A549 (cell line): ENCODE data around the gene POP4. TPM values are rescaled to one million over a fixed set of nuclear protein-coding genes. Genes with fewer than 3 reads are reported as not detected.

Source experiments
- ATAC-seq, 2 experiments: fragments of 200-7000 bp in 1 of 2; fragments of >200 bp in 1 of 2; cut with Nextera tagmentation in 1 of 2; cut with Tn5 transposase in 1 of 2; 3 replicates each; pipeline versions ENCODE4 v1.8.0 to v1.9.1; 2018 to 2020; ENCODE audit warnings: mild to moderate bottlenecking in 1 of 2, moderate library complexity in 1 of 2
- CTCF ChIA-PET: fragments of 300-600 bp; sonication (Branson Sonifier 250); formaldehyde crosslinking; extraction: SDS; loops from one replicate; lab custom pipeline; 2021; ENCODE audit warnings: antibody characterized with exemption, inconsistent platforms; lab: Yijun Ruan, JAX
- POLR2A ChIA-PET: fragments of 350-600 bp; formaldehyde crosslinking; extraction: SDS; loops from one replicate; lab custom pipeline; 2021; ENCODE audit warnings: antibody characterized with exemption, inconsistent platforms; lab: Yijun Ruan, JAX
- DNase-seq, 2 experiments: peaks; one replicate each; pipeline versions ENCODE4 v3.0.0 to v3.0.0-alpha.2; 2011 to 2016; ENCODE audit warnings: low read depth in 1 of 2, low spot score in 1 of 2
- FAIRE-seq: peaks from 2 replicates; lab custom pipeline; 2011; peaks lifted over from hg19 to GRCh38; lab: Jason Lieb, UNC
- H3K27ac ChIP-seq, 2 experiments: fragments of >200 bp; sonication (Bioruptor Twin); formaldehyde crosslinking; 3 replicates each; pipeline ENCODE4 v1.5.1; 2016 to 2017
- H3K4me1 ChIP-seq: fragments of >200 bp; sonication (Bioruptor Twin); formaldehyde crosslinking; 3 replicates; pipeline ENCODE4 v1.6.1; 2016
- H3K4me2 ChIP-seq: fragments of >200 bp; sonication (Bioruptor Twin); formaldehyde crosslinking; 3 replicates; pipeline ENCODE4 v1.6.1; 2016
- H3K4me3 ChIP-seq: fragments of >200 bp; sonication (Bioruptor Twin); formaldehyde crosslinking; 3 replicates; pipeline ENCODE4 v1.5.1; 2016
- H3K9me3 ChIP-seq: fragments of >200 bp; sonication (Bioruptor Twin); formaldehyde crosslinking; 3 replicates; pipeline ENCODE4 v1.6.1; 2016
- BHLHE40 ChIP-seq: IDR thresholded peaks from 2 replicates; pipeline ENCODE4 v1.6.1; 2012; ENCODE audit warnings: low read depth, low read length, inconsistent platforms
- CHD2 ChIP-seq: fragments of 150-350 bp; IDR thresholded peaks from 2 replicates; pipeline ENCODE4 v1.6.1; 2014; ENCODE audit warnings: low read length; ENCODE audit not compliant: partially characterized antibody
- CHD4 ChIP-seq: fragments of 200-600 bp; sonication (generic); IDR thresholded peaks from 2 replicates; pipeline ENCODE4 v1.6.1; 2016; ENCODE audit warnings: antibody characterized with exemption, mild to moderate bottlenecking, borderline replicate concordance
- EHF ChIP-seq: fragments of 250-450 bp; sonication (Bioruptor Pico); IDR thresholded peaks from 2 replicates; pipeline ENCODE4 v1.5.0; 2020; ENCODE audit warnings: mild to moderate bottlenecking
- EHMT2 ChIP-seq: fragments of 200-600 bp; sonication (generic); IDR thresholded peaks from 2 replicates; pipeline ENCODE4 v1.6.1; 2016; ENCODE audit warnings: antibody characterized with exemption, low read depth, mild to moderate bottlenecking, moderate library complexity
- EP300 ChIP-seq, 2 experiments: fragments of >200 bp; sonication (Bioruptor Twin); formaldehyde crosslinking; IDR thresholded peaks; 2 replicates in 1 of 2; 3 replicates in 1 of 2; pipeline ENCODE4 v1.6.1; 2016 to 2017
- FOSL2 ChIP-seq, 2 experiments: fragments of 450-650 bp in 1 of 2; fragments of >200 bp in 1 of 2; sonication (Bioruptor Twin) in 1 of 2; formaldehyde crosslinking; IDR thresholded peaks; 2 replicates each; pipeline versions ENCODE4 v1.5.0 to v1.6.1; 2016 to 2020; ENCODE audit warnings: mild to moderate bottlenecking in 1 of 2, moderate library complexity in 1 of 2
- FOXS1 ChIP-seq: fragments of 250-450 bp; sonication (Bioruptor Pico); IDR thresholded peaks from 2 replicates; pipeline ENCODE4 v1.5.0; 2020; ENCODE audit warnings: mild to moderate bottlenecking, moderate library complexity
- GATA3 ChIP-seq: IDR thresholded peaks from 2 replicates; pipeline ENCODE4 v1.6.1; 2012; ENCODE audit warnings: borderline replicate concordance
- HDAC2 ChIP-seq: fragments of 200-600 bp; sonication (generic); IDR thresholded peaks from 2 replicates; pipeline ENCODE4 v1.6.1; 2016
- HEYL ChIP-seq: fragments of 250-450 bp; sonication (Bioruptor Pico); IDR thresholded peaks from 2 replicates; pipeline ENCODE4 v1.8.0; 2021; ENCODE audit warnings: mild to moderate bottlenecking, moderate library complexity
- HOXA7 ChIP-seq: fragments of 250-450 bp; sonication (Bioruptor Pico); IDR thresholded peaks from 2 replicates; pipeline ENCODE4 v1.5.0; 2020; ENCODE audit warnings: mild to moderate bottlenecking, moderate library complexity
- HOXB5 ChIP-seq: fragments of 250-450 bp; sonication (Bioruptor Pico); IDR thresholded peaks from 2 replicates; pipeline ENCODE4 v1.5.0; 2020; ENCODE audit warnings: mild to moderate bottlenecking, moderate library complexity
- JUN ChIP-seq, 2 experiments: fragments of >200 bp; sonication (Bioruptor Twin); formaldehyde crosslinking; IDR thresholded peaks; 2 replicates in 1 of 2; 3 replicates in 1 of 2; pipeline ENCODE4 v1.6.1; 2016 to 2017
- JUNB ChIP-seq: fragments of >200 bp; sonication (Bioruptor Twin); formaldehyde crosslinking; IDR thresholded peaks from 2 replicates; pipeline ENCODE4 v1.6.1; 2016
- KDM1A ChIP-seq: fragments of 200-600 bp; sonication (generic); IDR thresholded peaks from 2 replicates; pipeline ENCODE4 v1.6.1; 2016; ENCODE audit warnings: low read depth, mild to moderate bottlenecking
- MAFK ChIP-seq: fragments of 450-650 bp; IDR thresholded peaks from 2 replicates; pipeline ENCODE4 v1.6.1; 2014; ENCODE audit not compliant: partially characterized antibody
- NFE2L2 ChIP-seq: fragments of 150-350 bp; conservative IDR thresholded peaks from 2 replicates; pipeline ENCODE4 v1.6.1; 2014; ENCODE audit warnings: low read length
- NPAS2 ChIP-seq: fragments of 250-450 bp; sonication (Bioruptor Pico); IDR thresholded peaks from 2 replicates; pipeline ENCODE4 v1.8.0; 2022; ENCODE audit warnings: mild to moderate bottlenecking, moderate library complexity, borderline replicate concordance
- NR3C1 ChIP-seq: fragments of >200 bp; sonication (Bioruptor Twin); formaldehyde crosslinking; IDR thresholded peaks from 3 replicates; pipeline ENCODE4 v1.6.1; 2017
- RAD21 ChIP-seq, 2 experiments: fragments of >200 bp in 1 of 2; sonication (Bioruptor Twin) in 1 of 2; formaldehyde crosslinking in 1 of 2; IDR thresholded peaks in 1 of 2; conservative IDR thresholded peaks in 1 of 2; 2 replicates in 1 of 2; 3 replicates in 1 of 2; pipeline ENCODE4 v1.6.1; 2012 to 2018; ENCODE audit warnings: inconsistent platforms in 1 of 2
- RARB ChIP-seq: fragments of 250-450 bp; sonication (Bioruptor Pico); IDR thresholded peaks from 2 replicates; pipeline ENCODE4 v1.8.0; 2021; ENCODE audit warnings: mild to moderate bottlenecking, moderate library complexity
- RCOR1 ChIP-seq: fragments of 150-350 bp; IDR thresholded peaks from 2 replicates; pipeline ENCODE4 v1.6.1; 2014; ENCODE audit warnings: antibody characterized with exemption, low read length, low read depth
- RFX5 ChIP-seq: fragments of 450-650 bp; IDR thresholded peaks from 2 replicates; pipeline ENCODE4 v1.7.1; 2014; ENCODE audit warnings: antibody characterized with exemption, mild to moderate bottlenecking, moderate library complexity
- RNF2 ChIP-seq: fragments of 200-600 bp; sonication (generic); IDR thresholded peaks from 2 replicates; pipeline ENCODE4 v1.6.1; 2016; ENCODE audit warnings: low read depth, mild to moderate bottlenecking, antibody characterized with exemption, moderate library complexity, borderline replicate concordance
- SMC3 ChIP-seq: fragments of >200 bp; sonication (Bioruptor Twin); formaldehyde crosslinking; IDR thresholded peaks from 3 replicates; pipeline ENCODE4 v1.6.1; 2018; ENCODE audit warnings: inconsistent platforms
- TFCP2L1 ChIP-seq: fragments of 250-450 bp; sonication (Bioruptor Pico); IDR thresholded peaks from 2 replicates; pipeline ENCODE4 v1.5.0; 2021; ENCODE audit warnings: mild to moderate bottlenecking
- TP53 ChIP-seq: fragments of 250-450 bp; sonication (Bioruptor Pico); IDR thresholded peaks from 2 replicates; pipeline ENCODE4 v1.5.0; 2021; ENCODE audit warnings: mild to moderate bottlenecking, moderate library complexity
- ZC3H11A ChIP-seq: fragments of 450-650 bp; IDR thresholded peaks from 2 replicates; pipeline ENCODE4 v1.6.1; 2014; ENCODE audit warnings: antibody characterized with exemption, mild to moderate bottlenecking
- ZFP36 ChIP-seq: fragments of 450-650 bp; IDR thresholded peaks from 2 replicates; pipeline ENCODE4 v1.6.1; 2014; ENCODE audit warnings: borderline replicate concordance; ENCODE audit not compliant: partially characterized antibody
- ZNF302 ChIP-seq: fragments of 250-450 bp; sonication (Bioruptor Pico); IDR thresholded peaks from 2 replicates; pipeline ENCODE4 v1.9.0; 2021; ENCODE audit warnings: inconsistent platforms, mild to moderate bottlenecking, moderate library complexity
- ZSCAN20 ChIP-seq: fragments of 250-450 bp; sonication (Bioruptor Pico); IDR thresholded peaks from 2 replicates; pipeline ENCODE4 v1.8.0; 2022; ENCODE audit warnings: mild to moderate bottlenecking, moderate library complexity
- WGBS: methylation state at CpG from one replicate; pipeline ENCODE4 v1.1.6; 2017; ENCODE audit errors: missing lambda C conversion rate; 5-methylcytosine and 5-hydroxymethylcytosine counted together
- polyA minus RNA-seq: library from RNA; depleted of rRNA, polyadenylated mRNA; stranded (reverse); fragments of >200 nt; gene quantifications from 2 replicates; pipeline ENCODE4 v1.2.3, GENCODE V29; 2011; rRNA and poly(A)+ RNA removed
- polyA plus RNA-seq, 4 experiments: library from polyadenylated mRNA; depleted of rRNA in 3 of 4; stranded (reverse); fragments of >200 nt; fragmentation: RNase III in 1 of 4; extraction: RNeasy Plus Mini Kit Qiagen cat#74134 plus additional on column Dnase treatment in 1 of 4; gene quantifications; 2 replicates in 3 of 4; 3 replicates in 1 of 4; pipeline ENCODE4 v1.2.3, GENCODE V29; 2011 to 2017
- TF ChIP-seq, protein P1 (sequence below): fragments of 250-450 bp; sonication (Bioruptor Pico); IDR thresholded peaks from 2 replicates; pipeline ENCODE4 v1.5.0; 2021; ENCODE audit warnings: mild to moderate bottlenecking, moderate library complexity, borderline replicate concordance
- TF ChIP-seq, protein P2 (sequence below): IDR thresholded peaks from 2 replicates; pipeline ENCODE4 v1.6.1; 2012; ENCODE audit warnings: low read depth, borderline replicate concordance
- TF ChIP-seq, protein P3 (sequence below): fragments of 450-650 bp; IDR thresholded peaks from 2 replicates; pipeline ENCODE4 v1.6.1; 2014; ENCODE audit warnings: antibody characterized with exemption
- TF ChIP-seq, protein P4 (sequence below): IDR thresholded peaks from 2 replicates; pipeline ENCODE4 v1.6.1; 2012
- TF ChIP-seq, protein P5 (sequence below): fragments of 250-450 bp; sonication (Bioruptor Pico); IDR thresholded peaks from 2 replicates; pipeline ENCODE4 v1.5.0; 2020; ENCODE audit warnings: low read depth, mild to moderate bottlenecking, moderate library complexity

Gene POP4, protein sequence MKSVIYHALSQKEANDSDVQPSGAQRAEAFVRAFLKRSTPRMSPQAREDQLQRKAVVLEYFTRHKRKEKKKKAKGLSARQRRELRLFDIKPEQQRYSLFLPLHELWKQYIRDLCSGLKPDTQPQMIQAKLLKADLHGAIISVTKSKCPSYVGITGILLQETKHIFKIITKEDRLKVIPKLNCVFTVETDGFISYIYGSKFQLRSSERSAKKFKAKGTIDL
- 194 and 208 TPM in 2 replicates for polyA plus RNA-seq (2011; rRNA removed)
- polyA plus RNA-seq (2012; cell fraction: cytosol; rRNA removed) = 137 and 159 TPM in 2 replicates
- polyA plus RNA-seq (2012; cell fraction: nucleus; rRNA removed) = 90.9 and 93.5 TPM in 2 replicates
- polyA plus RNA-seq (2017; fragmentation: RNase III; extraction: RNeasy Plus Mini Kit Qiagen cat#74134 plus additional on column Dnase treatment) = 202 to 226 TPM (median 206 TPM) in 3 replicates
- polyA minus RNA-seq = 114 and 131 TPM in 2 replicates

DNA sequence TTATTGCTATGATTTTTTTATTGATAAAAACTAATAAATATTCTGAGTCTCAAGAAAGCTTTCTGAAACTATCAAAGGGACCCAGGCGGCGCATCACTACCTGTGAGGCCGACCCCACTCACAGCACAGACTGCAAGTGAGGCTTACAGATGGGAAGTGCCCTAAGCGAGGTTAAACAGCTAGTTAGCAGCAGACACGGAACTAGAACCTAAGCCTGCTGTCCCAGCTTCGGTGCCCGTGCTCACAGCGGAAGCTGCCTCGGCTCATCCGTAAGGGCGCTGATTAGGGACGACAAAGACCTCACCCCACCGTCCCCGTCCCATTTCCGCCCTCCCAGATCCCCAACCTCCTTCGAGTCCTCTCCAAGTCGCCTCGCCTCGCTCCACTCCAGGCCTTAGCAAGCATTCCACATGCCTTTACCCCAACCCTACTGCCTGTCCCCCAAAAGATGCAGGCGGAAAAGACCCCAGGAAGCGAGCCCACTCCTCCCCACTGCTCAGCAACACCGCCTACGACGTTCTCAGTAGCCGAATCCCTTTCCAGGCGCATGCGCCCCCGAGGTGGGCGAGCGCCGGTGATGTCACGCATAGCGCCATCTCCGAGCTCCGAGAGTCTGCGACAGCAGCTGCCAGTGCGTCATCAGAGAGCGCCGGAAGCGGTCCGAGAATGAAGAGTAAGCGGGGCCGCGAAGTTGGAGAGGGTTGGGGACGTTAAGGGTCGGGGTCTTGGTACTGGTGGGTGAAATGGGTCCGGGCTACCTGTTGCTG is at the start of gene POP4:
Gene POP4, plus strand, starts transcription at position 631 of the 767 bp plus-strand sequence. Its CDS starts 36 bp downstream, at position 667.
- Histone ChIP-seq H3K27ac (peak within 1 kb of the TSS; percentile 91 to 94), H3K4me3 (peak within 1 kb of the TSS; percentile 67), H3K4me1 (peaks cover 12% of the 10 kb centered on the region; the same call in 2 of the 3 replicates), H3K9me3 (no peaks in the 10 kb centered on the region), H3K4me2 (peak within 1 kb of the TSS; percentile 92)
- CTCF ChIA-PET = interaction anchor here (0.7 to 10.4 kb wide), 16 partner anchors 9 to 1064 kb away, joined by 3 to 490 read pairs (median 4); partner anchors contain the start of genes C19orf12 and PLEKHF1
- DNase-seq (peak; percentile 98 to 100), FAIRE-seq (peak; percentile 99), ATAC-seq (peak; percentile 89 to 93)
- POLR2A ChIA-PET = interaction anchor here (0.6 to 3.2 kb wide), 50 partner anchors 9 to 1818 kb away, joined by 3 to 110 read pairs (median 4); partner anchors contain the start of genes C19orf12 and PLEKHF1
- WGBS = 2% methylated on average over 47 of the region's 47 CpGs
- TF ChIP-seq, protein P1, sequence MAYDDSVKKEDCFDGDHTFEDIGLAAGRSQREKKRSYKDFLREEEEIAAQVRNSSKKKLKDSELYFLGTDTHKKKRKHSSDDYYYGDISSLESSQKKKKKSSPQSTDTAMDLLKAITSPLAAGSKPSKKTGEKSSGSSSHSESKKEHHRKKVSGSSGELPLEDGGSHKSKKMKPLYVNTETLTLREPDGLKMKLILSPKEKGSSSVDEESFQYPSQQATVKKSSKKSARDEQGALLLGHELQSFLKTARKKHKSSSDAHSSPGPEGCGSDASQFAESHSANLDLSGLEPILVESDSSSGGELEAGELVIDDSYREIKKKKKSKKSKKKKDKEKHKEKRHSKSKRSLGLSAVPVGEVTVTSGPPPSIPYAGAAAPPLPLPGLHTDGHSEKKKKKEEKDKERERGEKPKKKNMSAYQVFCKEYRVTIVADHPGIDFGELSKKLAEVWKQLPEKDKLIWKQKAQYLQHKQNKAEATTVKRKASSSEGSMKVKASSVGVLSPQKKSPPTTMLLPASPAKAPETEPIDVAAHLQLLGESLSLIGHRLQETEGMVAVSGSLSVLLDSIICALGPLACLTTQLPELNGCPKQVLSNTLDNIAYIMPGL = no peak
- TF ChIP-seq TP53 = no peak
- TF ChIP-seq, protein P2, sequence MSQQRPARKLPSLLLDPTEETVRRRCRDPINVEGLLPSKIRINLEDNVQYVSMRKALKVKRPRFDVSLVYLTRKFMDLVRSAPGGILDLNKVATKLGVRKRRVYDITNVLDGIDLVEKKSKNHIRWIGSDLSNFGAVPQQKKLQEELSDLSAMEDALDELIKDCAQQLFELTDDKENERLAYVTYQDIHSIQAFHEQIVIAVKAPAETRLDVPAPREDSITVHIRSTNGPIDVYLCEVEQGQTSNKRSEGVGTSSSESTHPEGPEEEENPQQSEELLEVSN = 0 out of 2 replicates have a peak, but pooled peaks have one; percentile 42
- TF ChIP-seq GATA3 = peak; percentile 54
- TF ChIP-seq FOSL2 (IDR thresholded peaks at IDR 0.05) = no peak
- peak; percentile 68 for TF ChIP-seq FOSL2 (CRISPR knock-in tag; IDR thresholded peaks at IDR 0.05)
- no peak for TF ChIP-seq HEYL (CRISPR knock-in tag)
- no peak for TF ChIP-seq NFE2L2
- no peak for TF ChIP-seq NR3C1
- no peak for TF ChIP-seq RNF2
- no peak for TF ChIP-seq RARB (CRISPR knock-in tag)
- TF ChIP-seq JUN (IDR thresholded peaks at IDR 0.05) = peak; percentile 98 to 99
- no peak for TF ChIP-seq ZNF302 (CRISPR knock-in tag)
- TF ChIP-seq CHD2 = peak; percentile 18
- no peak for TF ChIP-seq MAFK
- TF ChIP-seq RCOR1 = no peak
- no peak for TF ChIP-seq KDM1A
- peak; percentile 76 for TF ChIP-seq TFCP2L1 (CRISPR knock-in tag)
- TF ChIP-seq, protein P3, sequence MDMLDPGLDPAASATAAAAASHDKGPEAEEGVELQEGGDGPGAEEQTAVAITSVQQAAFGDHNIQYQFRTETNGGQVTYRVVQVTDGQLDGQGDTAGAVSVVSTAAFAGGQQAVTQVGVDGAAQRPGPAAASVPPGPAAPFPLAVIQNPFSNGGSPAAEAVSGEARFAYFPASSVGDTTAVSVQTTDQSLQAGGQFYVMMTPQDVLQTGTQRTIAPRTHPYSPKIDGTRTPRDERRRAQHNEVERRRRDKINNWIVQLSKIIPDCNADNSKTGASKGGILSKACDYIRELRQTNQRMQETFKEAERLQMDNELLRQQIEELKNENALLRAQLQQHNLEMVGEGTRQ = no peak
- peak; percentile 69; the same call in 1 of the 2 replicates for TF ChIP-seq RFX5
- no peak for TF ChIP-seq HOXB5
- TF ChIP-seq RAD21 (conservative IDR thresholded peaks at IDR 0.05 in 1 of 2, IDR thresholded peaks at IDR 0.05 in 1 of 2) = no peak
- no peak for TF ChIP-seq ZFP36
- TF ChIP-seq EP300 (IDR thresholded peaks at IDR 0.05) = no peak
- TF ChIP-seq JUNB = no peak
- TF ChIP-seq, protein P4, sequence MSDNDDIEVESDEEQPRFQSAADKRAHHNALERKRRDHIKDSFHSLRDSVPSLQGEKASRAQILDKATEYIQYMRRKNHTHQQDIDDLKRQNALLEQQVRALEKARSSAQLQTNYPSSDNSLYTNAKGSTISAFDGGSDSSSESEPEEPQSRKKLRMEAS = peak; percentile 75
- TF ChIP-seq, protein P5, sequence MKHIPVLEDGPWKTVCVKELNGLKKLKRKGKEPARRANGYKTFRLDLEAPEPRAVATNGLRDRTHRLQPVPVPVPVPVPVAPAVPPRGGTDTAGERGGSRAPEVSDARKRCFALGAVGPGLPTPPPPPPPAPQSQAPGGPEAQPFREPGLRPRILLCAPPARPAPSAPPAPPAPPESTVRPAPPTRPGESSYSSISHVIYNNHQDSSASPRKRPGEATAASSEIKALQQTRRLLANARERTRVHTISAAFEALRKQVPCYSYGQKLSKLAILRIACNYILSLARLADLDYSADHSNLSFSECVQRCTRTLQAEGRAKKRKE = no peak
- no peak for TF ChIP-seq EHMT2
- no peak for TF ChIP-seq BHLHE40
- TF ChIP-seq FOXS1 (CRISPR knock-in tag) = no peak
- TF ChIP-seq EHF = no peak
- no peak for TF ChIP-seq HDAC2
- no peak for TF ChIP-seq ZC3H11A
- no peak for TF ChIP-seq HOXA7
- no peak for TF ChIP-seq NPAS2 (CRISPR knock-in tag)
- no peak for TF ChIP-seq CHD4
- no peak for TF ChIP-seq SMC3
- TF ChIP-seq ZSCAN20 (CRISPR knock-in tag) = no peak
